NCI-H748 treated with DMSO at 0.1 percent for 48 hours (cell line): ENCODE results near the gene TUT1.
A peak's percentile ranks its signal among the peaks of the same experiment; 100 is the strongest.
"Not testable (repeated sequence)": the region's sequence is repeated elsewhere in the genome, so short reads cannot be mapped to it uniquely, and the experiment has no call there.

Experiments
- DNase-seq: peaks from one replicate; lab custom pipeline; 2025; lab: John Stamatoyannopoulos, UW

TUT1 gene

DNA sequence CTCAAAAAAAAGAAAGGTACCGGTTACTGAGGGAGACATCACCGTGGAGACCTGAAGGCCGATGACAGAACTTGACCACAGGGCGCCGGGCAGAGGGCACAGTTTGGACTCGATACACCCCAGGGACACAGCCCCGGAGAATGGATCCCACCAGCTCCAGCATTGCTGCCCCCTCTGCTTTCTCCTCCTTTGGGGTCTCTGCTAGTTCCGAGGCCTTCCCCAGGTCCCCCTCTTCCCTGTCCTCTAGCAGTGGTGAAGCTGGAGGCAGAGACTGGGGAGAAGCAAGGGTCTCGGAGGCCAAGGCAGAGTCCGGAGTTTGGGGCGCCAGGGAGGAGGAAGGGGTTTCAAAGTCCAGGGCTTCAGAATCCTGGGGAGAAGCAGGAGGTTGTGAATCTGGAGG is 12.8 kb downstream of the TUT1 start:
- DNase-seq = no peak

DNA sequence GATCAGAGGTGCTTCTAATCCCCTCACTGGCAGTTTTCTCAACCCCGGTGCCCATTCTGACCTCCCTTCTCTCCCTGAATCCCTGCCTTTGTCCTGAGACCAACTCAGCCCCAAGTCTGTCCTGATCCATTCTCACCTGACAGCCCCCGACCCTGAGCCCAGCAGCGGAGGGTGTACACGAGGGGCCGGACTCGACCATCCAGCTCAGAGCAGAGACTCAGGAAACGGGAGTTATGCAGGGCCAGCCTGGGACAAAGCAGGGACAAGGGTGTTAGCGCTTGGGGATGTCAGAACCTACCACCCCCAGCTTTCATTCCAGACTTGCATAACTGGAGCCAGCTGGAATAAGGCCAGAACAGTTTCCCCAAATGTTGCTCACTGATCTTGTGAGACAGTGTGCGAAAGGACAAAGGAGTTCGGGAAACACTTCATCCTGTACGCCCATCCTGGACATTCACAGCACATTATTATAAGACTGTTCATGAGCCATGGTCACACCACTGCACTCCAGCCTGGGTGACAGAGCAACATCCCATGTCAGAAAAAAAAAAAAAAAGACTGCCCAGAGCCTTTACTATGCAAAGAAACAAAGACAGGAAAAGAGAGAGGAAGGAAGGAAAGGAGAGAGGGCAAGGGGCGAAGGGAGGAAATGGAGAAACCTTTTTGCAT is 14.1 kb downstream of the TUT1 start:
- DNase-seq = no peak

DNA sequence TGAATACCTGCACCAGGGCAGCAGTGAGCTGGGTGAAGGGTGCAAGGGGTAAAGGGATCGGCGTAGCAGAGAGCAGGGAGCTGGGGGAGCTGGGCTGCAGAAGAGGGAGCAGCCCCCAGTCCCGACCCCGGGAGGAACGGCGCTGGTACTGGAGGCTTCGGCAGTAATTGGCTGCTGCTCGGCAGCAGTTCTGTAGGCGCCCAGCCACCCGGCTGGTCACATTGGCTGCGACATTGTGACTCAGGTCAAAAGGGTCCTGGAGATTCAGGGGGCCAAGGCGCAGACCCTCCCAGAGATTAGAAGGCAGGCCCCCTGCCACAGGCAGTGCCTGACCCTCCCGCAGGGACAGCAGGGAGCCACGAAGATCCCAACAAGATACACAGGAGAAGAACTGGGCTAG is 15.5 kb downstream of the TUT1 start:
- no peak for DNase-seq

DNA sequence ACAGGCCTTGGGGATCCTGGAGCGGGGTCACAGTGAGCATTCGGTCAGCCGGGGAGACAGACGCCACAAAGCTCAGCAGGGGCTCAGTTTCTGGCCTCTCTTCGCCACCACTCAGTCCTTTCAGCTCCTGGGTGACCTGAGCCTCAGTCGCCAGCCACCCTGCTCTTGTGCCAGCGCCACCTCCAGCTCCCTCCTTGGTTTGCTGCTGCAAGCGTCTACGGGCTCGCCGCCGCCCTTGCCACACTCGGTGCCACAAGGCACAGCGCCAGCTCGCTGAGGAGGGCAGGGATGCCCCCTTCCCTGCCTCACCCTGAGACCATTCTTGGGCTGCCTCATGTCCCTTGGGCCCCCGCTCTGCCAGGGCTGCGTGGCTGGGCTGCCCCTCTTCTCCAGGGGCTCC is 16.2 kb downstream of the TUT1 start:
- DNase-seq = no peak

DNA sequence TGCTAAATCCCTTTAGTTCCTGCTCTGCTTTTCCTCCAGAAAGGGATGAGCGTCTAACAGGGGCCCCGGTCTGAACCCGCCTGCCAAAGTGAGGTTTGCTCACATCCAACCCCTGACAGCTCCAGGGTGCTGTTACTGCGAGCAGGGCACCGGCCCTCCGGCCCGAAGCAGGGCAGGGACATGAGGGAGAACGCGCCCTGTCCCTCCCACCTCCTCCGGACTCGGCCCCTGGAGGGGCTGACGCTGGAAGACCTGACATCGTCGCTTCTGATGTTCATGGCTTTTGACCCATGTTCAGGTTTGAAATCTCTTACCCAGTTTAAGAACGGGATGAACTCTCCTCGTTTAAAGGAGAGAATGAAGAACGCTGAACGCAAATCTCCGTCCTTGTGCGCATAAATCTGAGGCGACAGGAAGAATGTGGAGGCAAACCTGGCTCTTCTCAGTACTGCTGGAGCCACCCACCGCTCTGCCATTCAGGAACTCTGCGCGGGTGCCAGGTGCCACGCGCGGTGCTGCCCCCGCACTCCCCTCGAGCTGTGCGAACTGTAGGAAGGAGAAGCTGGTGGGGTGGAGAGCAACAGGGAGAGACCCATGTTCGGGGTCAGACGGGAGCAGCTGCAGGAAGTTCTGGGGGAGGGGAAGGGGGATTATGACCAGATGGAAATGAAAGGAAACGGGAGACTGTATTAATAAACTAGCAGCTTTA is 16.8 kb downstream of the TUT1 start:
- no peak for DNase-seq

DNA sequence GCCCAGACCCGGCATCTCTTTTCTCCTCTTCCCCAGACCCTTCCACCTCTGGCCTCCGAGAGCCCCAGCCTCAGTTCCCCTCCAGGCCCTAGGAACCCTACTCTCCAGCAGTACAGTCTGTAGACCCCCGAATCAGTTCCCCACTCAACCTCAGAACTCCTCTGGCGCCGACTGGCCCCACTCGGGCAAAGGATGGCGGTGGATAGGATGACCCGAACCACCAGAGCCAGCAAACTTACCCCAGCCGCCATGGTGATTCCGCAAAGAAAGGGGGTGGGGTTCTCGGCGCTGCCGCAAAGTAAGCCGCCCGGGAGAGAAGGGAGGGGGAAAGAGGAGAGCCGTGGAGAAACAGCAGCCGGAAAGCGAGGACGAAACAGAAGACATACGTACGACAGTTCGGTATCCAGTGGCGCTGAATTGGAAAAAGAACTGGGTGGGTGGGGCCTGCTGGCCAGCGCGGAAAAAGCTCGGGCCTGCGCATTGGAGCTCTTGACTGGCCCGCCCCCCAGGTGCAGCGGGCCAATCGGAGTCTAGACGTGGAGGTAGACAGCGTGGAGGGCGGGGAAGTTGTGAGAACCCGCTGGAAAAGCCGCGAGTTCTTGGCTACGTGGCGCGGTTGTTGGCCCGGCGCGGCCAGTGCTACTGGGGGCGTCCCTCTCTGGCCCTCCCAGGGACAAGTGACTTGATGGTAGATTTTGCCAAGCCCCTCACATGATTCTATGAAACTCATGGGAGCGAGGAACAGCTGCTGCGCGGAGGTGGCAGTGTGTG is 17.5 kb downstream of the TUT1 start, which contains the start of gene EEF1G:
TSS of gene EEF1G (minus strand) at position 300 of the 771 bp plus-strand sequence. CDS start at position 251, 49 bp downstream.
- peak; percentile 99 for DNase-seq

DNA sequence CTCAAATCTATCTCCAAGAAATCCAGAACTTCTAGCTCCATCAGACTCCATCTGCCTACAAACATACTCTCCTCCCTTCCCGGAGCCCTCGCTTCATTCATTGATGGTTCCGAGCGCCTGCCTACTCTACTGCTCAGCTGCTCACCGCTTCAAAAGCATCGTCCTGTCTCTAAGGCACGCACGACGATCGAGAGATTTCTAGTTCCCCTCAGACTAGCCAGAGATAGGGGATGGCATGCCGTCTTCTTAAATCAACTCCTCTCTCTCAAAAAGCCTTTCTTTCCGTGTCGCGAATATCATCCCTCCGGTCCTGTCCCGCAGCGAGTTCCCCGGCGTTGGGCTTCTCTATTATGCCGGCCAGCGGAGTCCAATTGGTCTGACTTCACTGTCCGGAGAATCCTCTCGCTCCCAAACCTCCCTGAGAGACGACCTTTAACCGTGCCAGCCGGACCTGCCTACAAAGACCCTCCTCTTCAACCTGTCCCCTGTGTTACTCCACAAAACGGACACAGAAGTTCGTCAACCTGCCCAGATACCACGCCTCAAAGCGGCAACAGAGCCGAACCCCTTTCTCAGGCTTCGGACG is 18.2 kb downstream of the TUT1 start:
- DNase-seq = no peak

DNA sequence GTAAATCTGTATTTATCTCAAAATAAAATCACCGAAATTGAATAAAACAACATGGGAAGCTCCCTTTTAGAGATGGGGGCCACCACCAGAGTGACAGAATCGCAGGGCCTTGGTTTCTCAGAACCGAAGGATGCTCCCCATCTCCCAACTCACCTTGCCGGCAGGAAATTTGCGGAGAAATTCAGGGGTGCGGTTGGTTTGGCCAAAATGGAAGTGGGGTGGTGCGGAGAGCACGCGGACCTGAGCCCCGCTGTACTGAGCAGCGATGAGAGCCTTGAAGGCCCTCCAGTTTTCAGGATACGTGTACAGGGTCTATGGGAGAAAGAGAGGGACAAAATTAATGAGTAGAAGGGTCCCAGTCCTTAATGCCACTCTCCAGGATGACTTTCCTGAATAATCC is 18.9 kb downstream of the TUT1 start:
- no peak for DNase-seq

DNA sequence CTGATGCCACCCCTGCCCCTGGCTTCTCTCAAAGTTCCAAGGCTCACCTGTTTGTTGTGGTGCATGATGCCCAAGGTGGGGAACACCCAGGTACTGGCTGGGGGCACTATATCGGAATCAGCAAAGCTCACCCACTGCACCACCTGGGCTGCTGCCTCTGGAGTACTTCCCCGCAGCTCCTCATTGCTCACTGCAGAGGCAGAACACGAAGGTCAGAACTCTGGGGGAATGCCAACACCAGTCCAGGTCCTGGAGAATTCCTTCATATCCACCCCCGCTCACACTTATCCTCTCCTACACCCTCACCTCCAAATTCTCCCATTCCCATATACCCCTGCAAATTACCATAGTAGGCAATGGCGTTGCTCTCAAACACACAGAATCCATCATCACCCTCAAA is 19.8 kb downstream of the TUT1 start:
- DNase-seq = not testable (repeated sequence)

DNA sequence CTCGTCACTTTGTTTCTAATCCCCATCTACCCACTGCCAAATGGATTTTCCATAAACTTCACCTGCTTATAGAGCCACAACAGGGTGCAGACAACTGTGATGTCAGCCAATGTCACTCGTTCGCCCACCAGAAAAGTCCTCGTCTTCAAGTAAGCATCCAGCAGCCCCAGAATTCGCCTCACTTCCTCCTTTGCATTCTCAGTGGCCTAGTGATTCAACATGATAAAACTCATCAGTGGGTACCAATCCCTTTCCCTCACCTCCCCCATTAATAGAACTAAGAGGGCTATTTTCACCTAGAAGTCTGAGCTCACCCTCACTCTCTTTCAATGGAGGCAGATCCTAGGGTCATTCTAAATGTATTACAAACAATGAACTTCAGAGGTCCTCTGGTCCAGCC is 20.4 kb downstream of the TUT1 start:
- not testable (repeated sequence) for DNase-seq

DNA sequence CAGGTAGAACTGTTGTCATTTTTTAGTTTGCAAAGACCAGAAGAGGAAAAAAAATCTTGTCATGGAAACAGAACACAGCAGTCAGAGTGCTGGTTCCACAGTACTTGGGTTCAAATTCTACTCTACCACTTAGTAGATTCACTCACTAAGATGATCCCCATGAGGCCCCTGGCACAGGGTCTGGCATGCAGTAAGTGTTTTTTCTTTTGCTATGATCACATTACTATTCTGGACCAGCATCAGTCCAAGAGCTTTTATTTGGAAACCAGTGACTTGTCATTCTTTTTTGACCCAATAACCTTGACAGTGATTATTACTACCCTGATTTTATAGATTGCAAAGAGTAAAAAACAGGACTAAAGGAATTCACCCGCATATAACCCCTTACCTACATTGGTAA is 21.7 kb downstream of the TUT1 start:
- DNase-seq = no peak

DNA sequence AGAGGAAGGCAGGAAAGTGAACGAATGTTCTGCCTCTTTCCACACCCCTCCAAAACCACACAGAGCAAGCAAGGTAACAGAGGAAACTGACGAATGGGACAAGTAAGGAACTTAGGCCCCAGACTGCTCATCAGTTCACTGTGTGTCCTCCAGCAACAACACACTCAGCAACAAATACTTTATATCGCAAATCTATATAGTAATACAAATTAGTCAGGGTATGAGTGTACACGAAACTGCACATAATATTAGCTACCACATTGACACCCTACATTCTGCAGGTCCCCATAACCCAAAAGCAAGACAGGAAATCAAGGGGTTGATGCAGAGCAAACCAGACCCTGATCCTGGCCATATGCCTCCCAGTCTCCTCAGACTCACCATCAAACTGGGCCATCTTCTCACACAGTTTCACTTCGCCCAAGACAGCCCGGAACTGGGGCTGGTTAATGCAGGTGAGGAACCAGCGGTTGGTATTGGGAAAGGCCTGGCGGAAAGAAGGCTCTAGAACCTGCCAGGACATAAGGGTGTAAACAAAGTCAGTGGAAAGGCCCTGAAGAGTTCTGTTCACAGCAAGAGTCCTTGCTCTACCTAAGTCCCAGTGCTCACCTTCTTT is 24.2 kb downstream of the TUT1 start:
- no peak for DNase-seq

DNA sequence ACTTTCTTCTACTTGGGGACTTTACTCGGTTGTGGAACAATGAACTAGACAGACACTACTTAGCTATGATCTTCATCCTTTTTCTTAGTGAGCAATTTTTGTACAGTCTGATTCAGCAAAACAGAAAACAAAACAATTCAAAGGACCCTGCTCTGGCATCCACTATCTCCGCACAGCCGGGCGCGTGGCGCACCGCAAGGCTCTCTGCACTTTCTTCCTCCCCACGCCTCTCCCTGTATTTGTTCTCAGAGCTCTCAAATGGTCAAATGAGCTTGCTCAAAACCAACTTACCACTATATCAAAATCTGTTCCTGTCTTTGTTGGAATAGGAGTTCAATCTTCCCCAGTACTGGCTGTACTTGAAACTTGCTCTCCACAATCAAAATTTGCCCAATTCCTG is 25.1 kb downstream of the TUT1 start:
- DNase-seq = no peak

DNA sequence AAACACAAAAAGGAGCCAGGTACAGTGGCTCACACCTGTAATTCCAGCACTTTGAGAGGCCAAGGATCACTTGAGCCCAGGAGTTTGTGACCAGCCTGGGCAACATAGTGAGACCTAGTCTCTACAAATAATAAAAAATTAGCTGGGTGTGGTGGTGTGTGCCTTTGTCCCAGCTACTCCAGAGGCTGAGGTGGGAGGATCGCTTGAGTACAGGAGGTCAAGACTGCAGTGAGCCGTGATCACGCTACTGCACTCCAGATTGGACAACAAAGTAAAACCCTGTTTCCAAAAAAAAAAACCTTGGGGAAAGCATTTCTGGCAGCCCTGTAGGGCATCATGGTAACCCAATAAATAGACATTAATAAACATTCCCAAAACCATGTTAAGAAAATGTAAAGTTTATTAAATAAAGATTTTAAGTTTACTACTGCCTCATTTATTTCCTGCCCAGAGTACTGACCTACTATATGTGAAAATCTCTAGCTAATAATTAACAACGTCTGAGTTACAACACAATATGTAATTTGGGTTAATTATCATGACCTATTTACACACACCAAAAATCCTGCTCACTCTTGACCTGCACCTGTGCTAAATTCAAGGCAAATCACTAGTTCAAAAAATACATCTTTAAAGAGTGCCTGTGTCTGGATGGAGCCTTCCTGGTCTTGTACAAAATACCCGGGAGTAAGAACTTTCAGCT is 26.1 kb downstream of the TUT1 start:
- no peak for DNase-seq

DNA sequence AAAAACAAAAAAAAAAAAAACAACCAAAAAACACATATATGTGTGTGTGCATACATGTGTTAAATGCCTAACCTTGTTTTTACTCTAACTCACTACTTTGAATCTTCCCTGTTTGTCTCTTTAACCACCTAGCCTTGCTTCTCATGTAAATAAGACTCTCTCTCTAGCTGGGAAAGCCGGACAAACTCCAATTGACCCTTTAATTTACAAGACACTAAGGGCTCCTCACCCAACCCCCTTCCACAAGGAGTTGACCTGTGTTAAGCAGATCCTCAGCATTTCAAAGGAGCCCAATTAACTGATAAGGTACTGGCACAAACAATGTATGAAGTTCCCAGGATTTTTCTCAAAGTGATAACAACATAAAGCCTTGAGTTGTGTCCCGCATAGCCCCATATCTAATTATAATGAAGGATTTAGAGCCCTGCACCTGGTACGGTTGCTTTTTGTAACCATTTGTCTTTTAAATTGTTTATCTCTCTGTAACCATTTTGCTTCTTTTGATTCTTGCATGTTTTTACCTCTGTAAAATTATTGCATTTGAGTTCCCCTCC is 29.6 kb downstream of the TUT1 start:
- not testable (repeated sequence) for DNase-seq

DNA sequence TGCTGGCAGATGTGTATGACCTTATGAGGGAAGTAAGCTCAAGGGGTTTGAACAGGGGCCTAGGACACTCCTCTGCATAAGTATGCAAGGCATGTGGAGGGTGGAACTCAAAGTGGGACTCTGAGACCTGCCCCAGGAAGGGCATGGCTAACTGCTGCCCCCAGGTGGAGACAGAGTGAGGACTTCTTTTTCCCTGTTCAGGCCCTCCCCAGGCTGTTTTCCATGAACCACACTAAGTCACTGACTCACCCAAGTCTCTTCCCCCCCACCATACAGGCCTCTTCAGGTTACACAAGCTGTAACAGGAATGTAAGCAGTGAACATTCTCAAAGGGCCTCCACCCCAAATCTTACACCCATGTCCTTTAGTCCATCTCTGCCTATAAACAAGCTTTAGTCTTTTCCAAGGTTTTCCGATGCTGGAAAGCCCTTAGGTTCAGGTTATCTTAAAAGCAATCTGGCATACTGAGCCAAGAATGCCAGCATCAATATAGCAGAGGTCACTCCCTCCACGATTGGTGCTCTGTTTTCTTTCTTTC is 30.7 kb downstream of the TUT1 start:
- DNase-seq = no peak

DNA sequence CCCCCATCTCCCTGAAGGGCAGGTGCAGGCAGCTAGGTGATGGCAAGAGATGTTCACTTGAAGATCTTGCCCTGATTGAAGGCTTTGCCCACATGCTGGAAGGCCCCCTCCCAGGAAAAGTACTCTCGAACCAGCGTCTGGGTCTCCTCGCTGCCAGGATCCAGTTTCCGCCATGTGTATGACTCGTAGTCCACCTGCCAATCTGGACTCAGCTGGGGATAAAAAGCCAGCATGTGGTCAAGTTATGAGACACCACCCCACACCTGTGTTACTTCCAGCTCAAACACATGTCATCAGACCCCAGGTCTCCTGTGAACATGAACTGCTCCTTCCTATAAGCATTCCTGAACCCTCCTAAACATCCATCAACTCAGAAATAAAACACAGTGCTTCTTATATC is 31.7 kb downstream of the TUT1 start:
- DNase-seq = not testable (repeated sequence)

DNA sequence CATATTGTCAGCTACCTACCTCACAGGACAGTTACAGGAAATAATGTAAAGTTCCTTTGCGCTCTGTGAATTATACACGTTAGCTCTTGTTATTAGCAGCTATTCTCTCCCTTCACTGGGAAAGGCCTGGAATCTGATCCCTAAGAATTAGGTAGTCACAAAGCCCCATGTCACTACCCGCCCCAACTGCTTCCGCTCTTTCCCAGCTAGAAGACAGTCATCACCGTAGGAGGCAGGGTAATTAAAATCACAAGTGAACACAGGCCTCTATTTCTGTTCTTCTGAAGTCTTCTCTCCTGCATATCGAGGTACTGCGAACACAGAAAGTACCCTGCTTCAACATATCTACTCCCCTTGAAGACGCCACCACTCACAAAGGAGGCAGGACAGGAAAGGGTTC is 32.1 kb downstream of the TUT1 start:
- no peak for DNase-seq

DNA sequence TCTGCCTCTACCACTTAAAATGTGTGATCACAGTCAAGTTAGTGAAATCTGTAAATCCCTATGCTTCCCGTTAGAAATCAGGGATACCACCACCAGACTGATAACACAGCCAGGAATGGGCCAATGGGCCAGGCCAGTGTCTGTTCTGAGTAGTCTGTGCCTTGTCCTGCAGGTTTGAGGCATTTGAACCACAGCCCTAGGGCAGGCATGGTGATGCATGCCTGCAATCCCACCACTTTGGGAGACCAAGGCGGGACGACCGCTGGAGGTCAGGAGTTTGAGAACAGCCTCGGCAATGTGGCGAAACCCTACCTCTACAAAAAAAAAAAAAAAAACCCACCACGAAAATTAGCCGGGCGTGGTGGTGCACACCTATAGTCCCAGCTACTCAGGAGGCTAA is 32.7 kb downstream of the TUT1 start:
- no peak for DNase-seq

DNA sequence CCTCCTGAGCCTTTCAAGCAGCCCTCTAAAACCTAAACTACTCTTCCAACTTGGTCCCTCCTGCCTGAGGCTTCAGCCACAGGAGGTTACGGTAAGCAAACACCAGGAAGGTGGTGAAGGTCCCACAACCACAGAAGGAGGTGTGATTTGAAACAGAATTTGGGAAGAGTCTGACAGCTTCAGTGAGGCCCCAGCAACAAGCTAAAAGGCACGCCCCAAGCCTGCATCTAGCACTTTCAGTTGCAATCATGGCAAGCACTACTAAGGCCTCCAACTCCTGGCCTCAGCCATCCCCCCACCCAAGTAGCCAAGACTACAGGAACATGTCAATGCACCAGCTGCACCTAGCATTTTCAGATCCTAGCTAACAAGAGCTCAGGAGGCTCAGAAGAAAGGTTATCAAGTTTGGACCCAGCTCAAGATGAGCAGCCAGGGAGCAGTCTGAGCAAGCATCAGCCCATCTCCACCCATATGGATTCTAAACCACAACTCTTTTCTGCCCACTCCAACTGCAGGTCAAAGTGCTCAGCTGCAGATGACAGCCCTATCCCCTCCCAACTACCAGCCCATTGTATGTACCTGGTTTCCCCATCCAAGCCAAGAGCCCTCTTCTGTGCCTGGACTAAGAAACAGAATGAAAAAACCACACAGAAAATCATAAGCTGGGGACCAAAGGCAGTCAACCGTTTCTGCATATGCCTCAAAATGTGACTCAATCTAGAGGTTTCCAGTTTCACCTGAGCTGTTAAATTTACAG is 34.3 kb downstream of the TUT1 start:
- no peak for DNase-seq
